ENCODE data around the gene SPINDOC.

SPINDOC gene

DNA sequence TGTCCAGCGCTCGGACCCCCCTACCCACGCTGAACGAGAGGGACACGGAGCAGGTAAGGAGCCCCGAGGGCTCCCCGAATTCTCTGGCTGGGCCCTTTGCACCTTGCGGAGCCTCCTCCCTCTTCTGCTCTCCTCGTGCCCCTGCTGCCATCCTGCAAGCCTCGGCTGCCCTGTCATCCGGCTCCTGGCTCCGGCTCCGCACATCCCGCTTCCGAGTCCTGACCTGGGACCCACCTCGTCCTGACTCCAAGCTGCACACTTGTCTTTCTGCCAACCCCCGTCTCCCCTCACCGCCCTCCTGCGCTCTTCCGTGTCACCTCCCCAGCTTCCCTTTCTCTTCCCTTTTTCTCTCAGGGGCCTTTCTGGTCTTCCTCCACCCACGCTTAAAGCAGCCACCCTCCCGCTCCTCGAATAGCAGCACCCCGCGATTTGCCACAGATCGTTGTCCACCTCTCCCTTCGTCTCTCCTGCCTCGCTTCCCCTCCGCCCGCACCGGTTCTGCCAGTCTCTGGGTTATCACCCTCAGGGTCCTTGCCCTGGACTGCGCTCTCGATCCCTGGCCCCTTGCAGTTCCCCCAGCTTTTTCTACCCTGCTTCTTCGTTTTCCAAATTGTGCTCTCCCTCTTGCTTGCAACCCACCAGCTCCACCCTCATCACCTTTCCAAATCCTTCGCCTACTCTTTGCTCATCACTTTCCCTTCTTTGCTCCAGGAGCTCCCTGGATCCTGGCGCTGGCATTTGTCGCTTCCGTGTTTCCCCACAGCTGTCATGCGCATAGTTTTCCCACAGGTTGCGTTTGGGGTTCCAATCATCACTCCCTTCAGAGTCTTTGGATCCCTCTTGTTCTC, 26.5 kb downstream of the SPINDOC start:
- peak; percentile 83 for DNase-seq (ENCODE audit: low read depth)
- TF ChIP-seq, protein P1, sequence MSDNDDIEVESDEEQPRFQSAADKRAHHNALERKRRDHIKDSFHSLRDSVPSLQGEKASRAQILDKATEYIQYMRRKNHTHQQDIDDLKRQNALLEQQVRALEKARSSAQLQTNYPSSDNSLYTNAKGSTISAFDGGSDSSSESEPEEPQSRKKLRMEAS (IDR thresholded peaks at IDR 0.05; ENCODE audit: low read depth, low read length) = peak; percentile 26; the same call in 1 of the 2 replicates
- peak; percentile 13 for TF ChIP-seq POLR2A (IDR thresholded peaks at IDR 0.05; ENCODE audit: extremely low read depth, insufficient read length)
- TF ChIP-seq, protein P2, sequence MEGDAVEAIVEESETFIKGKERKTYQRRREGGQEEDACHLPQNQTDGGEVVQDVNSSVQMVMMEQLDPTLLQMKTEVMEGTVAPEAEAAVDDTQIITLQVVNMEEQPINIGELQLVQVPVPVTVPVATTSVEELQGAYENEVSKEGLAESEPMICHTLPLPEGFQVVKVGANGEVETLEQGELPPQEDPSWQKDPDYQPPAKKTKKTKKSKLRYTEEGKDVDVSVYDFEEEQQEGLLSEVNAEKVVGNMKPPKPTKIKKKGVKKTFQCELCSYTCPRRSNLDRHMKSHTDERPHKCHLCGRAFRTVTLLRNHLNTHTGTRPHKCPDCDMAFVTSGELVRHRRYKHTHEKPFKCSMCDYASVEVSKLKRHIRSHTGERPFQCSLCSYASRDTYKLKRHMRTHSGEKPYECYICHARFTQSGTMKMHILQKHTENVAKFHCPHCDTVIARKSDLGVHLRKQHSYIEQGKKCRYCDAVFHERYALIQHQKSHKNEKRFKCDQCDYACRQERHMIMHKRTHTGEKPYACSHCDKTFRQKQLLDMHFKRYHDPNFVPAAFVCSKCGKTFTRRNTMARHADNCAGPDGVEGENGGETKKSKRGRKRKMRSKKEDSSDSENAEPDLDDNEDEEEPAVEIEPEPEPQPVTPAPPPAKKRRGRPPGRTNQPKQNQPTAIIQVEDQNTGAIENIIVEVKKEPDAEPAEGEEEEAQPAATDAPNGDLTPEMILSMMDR (IDR thresholded peaks at IDR 0.05; ENCODE audit: low read depth, low read length) = no peak
- peak; percentile 23 for TF ChIP-seq MYC (IDR thresholded peaks at IDR 0.05; ENCODE audit: low read depth, low read length)
- H3K4me3 ChIP-seq (ENCODE audit: low read depth, low read length) = peak overlapping the region; percentile 82

DNA sequence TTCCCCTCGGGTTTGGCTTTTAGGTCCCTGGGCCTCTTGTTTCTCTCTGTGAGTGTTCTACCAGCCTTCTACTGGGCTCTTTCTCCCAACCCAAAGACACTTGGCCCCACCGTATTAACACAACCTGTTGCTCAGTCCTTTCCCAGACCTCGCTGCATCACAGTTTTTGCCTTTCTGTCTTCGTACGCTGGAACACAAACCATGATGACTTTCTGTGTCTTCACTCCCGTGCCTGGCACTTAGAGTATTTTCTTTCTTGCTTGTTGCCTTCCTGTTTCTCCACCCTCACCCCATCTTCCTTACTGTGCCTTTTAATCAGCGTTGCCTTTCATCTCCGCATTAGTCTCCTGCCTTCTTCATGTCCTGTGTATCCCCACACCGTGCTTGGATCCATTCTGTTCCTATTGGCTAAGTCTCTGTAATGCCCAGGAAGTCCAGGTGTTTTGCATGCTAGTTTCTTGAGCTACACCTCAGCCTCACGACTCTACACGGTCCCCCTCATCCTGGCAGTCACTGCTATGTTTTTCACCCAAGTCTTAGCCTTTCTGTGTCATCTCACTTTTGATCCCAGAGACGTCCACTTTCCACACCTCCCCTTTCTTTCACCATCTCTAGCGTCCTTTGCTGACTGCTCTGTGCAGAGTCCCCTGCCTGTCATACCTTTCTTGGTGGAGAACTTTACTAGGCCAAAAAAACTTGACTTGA, 27.3 kb downstream of the SPINDOC start:
- H3K4me3 ChIP-seq (ENCODE audit: low read depth, low read length) = peak overlapping the region; percentile 82
- TF ChIP-seq, protein P1 (IDR thresholded peaks at IDR 0.05; ENCODE audit: low read depth, low read length) = no peak
- TF ChIP-seq, protein P2 (IDR thresholded peaks at IDR 0.05; ENCODE audit: low read depth, low read length) = no peak
- TF ChIP-seq POLR2A (IDR thresholded peaks at IDR 0.05; ENCODE audit: extremely low read depth, insufficient read length) (no peak), MYC (IDR thresholded peaks at IDR 0.05; ENCODE audit: low read depth, low read length) (no peak)
- no peak for DNase-seq (ENCODE audit: low read depth)

- DNase-seq (ENCODE audit: low read depth) = no peak
- TF ChIP-seq POLR2A (IDR thresholded peaks at IDR 0.05; ENCODE audit: extremely low read depth, insufficient read length) = no peak
- TF ChIP-seq, protein P2 (IDR thresholded peaks at IDR 0.05; ENCODE audit: low read depth, low read length) = no peak
- TF ChIP-seq, protein P1 (IDR thresholded peaks at IDR 0.05; ENCODE audit: low read depth, low read length) = no peak
- TF ChIP-seq MYC (IDR thresholded peaks at IDR 0.05; ENCODE audit: low read depth, low read length) = no peak
- H3K4me3 ChIP-seq (ENCODE audit: low read depth, low read length) = peak overlapping the region; percentile 82
Measured at GRCh38 chr11:63841554-63841953, 28.3 kb downstream of the SPINDOC start.

DNA sequence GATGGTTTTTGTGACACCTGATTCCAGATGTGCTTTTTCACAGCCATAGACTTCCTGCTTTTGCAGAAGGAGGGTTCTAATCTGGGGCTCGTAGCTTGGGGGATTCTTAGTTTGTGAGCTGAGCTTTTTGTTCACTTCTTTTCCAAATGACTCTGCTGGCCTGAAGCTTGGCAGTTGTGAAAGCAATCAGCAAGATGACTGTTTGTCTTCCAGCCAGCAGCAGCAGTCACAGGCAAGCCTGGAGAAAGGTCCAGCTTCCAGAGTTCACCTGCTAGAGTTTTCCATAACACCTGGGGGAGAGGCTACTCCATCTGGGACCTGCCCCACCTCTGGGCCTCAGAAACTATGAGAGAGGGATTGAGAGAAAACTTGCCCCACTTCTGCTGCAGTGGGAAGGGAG, 29.8 kb downstream of the SPINDOC start:
- H3K4me3 ChIP-seq (ENCODE audit: low read depth, low read length) = no peak overlapping the region
- TF ChIP-seq, protein P2 (IDR thresholded peaks at IDR 0.05; ENCODE audit: low read depth, low read length) = no peak
- TF ChIP-seq, protein P1 (IDR thresholded peaks at IDR 0.05; ENCODE audit: low read depth, low read length) = no peak
- TF ChIP-seq MYC (IDR thresholded peaks at IDR 0.05; ENCODE audit: low read depth, low read length) (no peak), POLR2A (IDR thresholded peaks at IDR 0.05; ENCODE audit: extremely low read depth, insufficient read length) (no peak)
- no peak for DNase-seq (ENCODE audit: low read depth)

DNA sequence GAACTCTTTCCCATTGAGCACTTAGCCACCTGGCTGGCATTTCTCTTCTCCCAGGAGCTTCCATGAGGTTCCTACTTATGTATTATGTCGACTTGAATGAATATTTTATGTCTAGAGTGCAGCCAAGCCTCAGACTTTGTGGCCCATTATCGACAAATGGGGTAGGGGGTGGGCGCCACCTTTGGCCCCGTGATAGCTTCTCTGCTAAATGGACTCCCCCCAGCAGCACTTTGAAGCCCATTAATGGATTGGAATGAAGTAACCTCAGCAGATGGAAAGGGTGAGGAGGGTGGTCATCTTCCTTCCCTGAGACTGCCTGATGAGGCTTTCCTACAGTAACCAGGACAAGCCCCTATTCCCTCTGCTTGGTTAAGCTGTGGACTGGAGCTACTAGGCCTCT, 31.6 kb downstream of the SPINDOC start:
- no peak overlapping the region for H3K4me3 ChIP-seq (ENCODE audit: low read depth, low read length)
- no peak for DNase-seq (ENCODE audit: low read depth)
- no peak for TF ChIP-seq POLR2A (IDR thresholded peaks at IDR 0.05; ENCODE audit: extremely low read depth, insufficient read length)
- TF ChIP-seq MYC (IDR thresholded peaks at IDR 0.05; ENCODE audit: low read depth, low read length) = no peak
- TF ChIP-seq, protein P2 (IDR thresholded peaks at IDR 0.05; ENCODE audit: low read depth, low read length) = no peak
- TF ChIP-seq, protein P1 (IDR thresholded peaks at IDR 0.05; ENCODE audit: low read depth, low read length) = no peak

All from NB4 (cell line).